HEK293T (cell line): Measurements from ENCODE around the gene RUSC2.

Experiments used
- LEF1 ChIP-seq: fragments of 450-650 bp; IDR thresholded peaks from 2 replicates; pipeline ENCODE4 v1.6.1; 2017; ENCODE audit warnings: mild to moderate bottlenecking, borderline replicate concordance
- TARDBP ChIP-seq: fragments of 450-650 bp; IDR thresholded peaks from 2 replicates; pipeline ENCODE4 v1.6.1; 2016

DNA sequence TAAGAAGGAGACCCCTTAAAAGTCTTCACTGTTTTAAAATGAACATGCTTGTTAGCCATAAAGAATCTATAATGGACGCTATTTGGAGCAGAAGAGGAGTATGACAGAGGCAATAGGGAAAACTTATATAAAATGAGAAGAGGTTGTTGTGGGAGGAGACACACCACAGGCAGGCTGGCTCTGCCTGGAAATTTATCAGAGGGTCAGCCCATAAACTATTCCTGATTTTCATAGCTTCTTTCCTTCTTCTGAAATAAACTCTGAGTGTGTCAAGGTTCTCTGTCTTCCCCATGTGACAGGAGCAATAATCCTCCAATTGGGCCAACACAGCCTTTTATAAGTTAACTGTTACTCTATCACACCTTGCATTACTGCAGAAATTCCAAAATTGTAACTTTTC, 19.6 kb upstream of the RUSC2 start:
- no peak for TF ChIP-seq LEF1
- no peak for TF ChIP-seq TARDBP
